Endometrium (tissue), 2 donors: Measurements from ENCODE around the gene SYT11.
"Not testable (repeated sequence)": the region's sequence is repeated elsewhere in the genome, so short reads cannot be mapped to it uniquely, and the experiment has no call there.

Source experiments
- FAIRE-seq: peaks from 2 replicates; lab custom pipeline; 2012; peaks lifted over from hg19 to GRCh38; lab: Jason Lieb, UNC
- donor health status: control.
- donor health status: control.

Gene SYT11, protein sequence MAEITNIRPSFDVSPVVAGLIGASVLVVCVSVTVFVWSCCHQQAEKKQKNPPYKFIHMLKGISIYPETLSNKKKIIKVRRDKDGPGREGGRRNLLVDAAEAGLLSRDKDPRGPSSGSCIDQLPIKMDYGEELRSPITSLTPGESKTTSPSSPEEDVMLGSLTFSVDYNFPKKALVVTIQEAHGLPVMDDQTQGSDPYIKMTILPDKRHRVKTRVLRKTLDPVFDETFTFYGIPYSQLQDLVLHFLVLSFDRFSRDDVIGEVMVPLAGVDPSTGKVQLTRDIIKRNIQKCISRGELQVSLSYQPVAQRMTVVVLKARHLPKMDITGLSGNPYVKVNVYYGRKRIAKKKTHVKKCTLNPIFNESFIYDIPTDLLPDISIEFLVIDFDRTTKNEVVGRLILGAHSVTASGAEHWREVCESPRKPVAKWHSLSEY

DNA sequence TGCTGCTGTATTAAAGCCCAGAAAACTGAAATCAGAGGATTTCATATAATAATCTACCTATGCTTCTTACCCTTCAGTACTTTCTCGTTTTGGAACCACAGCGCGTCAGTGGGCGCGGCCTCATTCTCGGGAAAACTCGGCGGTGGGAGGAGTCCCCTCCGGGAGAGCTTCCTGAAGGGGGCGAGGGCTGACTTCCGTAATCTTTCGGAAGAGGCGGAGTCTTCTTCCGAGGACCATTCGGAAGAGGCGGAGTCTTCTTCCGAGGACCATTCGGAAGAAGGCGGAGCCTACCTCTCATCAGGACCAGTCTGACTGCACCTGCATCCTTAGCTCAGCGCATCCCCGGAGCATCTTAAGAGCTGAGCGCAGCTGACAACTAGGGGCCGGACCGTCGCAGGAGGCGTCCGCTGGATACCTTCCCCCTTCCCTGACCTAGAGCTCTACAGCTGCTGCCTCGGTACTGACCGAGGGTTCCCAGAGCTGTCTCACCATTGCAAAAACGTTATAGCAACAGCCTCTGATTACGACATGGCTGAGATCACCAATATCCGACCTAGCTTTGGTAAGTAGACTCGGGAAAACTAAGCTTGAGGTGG lies at the start of gene SYT11:
Gene SYT11 (plus strand): TSS at position 334 of the 596 bp plus-strand sequence. CDS start 195 bp downstream, at position 529.
- peak; percentile 97 for FAIRE-seq

DNA sequence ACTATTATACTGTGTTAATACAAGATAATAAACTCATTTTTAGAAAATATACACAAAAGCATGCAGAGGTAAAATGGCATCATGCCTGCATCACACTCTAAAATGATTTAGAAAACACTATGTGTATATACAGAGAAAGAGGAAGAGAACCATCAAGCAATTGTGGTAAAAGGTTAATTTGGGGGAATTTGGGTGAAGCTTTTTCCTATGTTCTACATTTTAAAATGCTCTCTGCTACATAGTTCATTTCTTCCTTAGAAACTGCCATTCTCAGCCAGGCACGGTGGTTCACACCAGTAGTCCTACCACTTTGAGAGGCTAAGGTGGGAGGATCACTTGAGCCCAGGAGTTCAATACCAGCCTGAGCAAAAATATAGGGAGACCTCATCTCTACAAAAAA lies 46.5 kb upstream of the SYT11 start:
- FAIRE-seq: no peak

DNA sequence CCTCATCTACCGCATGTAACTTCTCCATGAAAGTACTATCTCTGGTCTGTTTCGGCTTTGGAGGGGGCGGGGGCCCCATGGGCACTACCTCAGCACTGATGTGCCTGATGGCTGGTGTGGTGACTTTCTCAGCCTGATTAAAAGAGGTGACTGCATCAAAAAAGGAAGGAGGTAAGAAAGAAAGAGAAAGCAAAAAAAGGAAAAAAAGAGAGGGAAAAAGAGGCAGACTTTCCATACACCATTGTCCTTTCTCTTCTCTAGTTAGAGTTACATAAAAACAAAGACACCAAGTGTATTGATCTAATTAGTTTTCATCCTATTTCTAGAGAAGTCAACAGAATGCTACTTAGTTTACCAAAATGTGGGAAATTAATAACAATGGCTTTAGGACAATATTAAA lies 45.7 kb upstream of the SYT11 start:
- FAIRE-seq: no peak

DNA sequence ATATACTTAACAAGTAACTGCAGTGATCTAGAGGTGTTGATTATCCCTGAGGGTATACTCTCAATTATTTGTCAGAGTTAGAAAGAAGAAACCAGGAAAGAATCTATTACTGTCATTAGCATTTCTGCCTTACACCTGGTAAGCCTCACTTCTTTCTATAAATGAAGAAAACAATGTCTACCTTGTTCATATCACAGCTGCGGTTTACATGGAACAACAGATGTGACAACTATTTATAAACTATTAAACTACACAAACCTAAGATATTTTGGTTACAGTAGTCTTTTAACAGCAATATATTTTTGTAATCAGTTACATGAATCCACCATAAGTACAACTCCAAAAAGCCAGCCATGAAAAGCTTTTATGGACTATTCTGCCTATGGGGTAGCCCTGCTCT lies 43.0 kb upstream of the SYT11 start:
- no peak for FAIRE-seq

DNA sequence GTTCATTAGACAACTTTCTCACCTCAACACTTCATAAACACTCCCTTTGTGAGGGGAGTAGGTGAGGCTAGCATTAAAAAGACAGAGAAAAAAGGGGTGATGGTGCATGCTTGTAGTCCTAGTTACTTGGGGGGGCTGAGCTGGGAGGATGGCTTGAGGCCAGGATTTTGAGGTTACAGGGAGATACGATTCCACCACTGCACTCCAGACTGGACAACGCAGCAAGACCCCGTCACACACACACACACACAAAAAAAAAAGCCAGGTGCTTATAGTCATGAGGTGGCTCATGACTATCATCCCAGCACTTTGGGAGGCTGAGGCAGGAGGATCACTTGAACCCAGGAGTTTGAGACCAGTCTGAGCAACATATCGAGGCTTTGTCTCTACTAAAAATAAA lies 31.9 kb upstream of the SYT11 start:
- no peak for FAIRE-seq

DNA sequence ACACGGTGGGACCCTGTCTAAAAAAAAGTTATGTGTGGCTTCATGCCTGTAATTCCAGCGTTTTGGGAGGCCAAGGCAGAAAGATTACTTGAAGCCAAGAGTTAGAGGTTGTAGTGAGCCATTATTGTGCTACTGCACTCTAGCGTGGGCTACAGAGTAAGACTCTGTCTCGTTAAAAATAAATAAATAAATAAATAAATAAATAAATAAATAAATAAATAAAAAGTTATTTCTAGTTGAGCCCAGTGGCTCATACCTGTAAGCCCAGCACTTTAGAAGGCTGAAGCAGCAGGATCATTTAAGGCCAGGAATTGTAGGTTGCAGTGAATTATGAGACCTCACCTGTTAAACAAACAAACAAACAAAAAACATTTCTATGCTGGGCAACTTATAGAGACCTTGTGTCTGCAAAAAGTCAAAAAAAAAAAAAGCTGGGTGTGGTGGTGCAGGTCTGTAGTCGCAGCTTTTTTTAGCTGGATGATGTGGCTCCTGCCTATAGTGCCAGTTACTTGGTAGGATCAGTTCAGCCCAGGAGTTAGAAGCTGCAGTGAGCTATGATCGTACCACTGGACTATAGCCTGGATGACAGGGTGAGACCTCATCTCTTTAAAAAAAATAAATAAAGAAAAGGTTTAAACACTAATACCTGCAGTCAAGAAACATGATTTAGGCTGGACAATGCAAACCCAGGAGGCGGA lies 27.9 kb upstream of the SYT11 start:
- no peak for FAIRE-seq

DNA sequence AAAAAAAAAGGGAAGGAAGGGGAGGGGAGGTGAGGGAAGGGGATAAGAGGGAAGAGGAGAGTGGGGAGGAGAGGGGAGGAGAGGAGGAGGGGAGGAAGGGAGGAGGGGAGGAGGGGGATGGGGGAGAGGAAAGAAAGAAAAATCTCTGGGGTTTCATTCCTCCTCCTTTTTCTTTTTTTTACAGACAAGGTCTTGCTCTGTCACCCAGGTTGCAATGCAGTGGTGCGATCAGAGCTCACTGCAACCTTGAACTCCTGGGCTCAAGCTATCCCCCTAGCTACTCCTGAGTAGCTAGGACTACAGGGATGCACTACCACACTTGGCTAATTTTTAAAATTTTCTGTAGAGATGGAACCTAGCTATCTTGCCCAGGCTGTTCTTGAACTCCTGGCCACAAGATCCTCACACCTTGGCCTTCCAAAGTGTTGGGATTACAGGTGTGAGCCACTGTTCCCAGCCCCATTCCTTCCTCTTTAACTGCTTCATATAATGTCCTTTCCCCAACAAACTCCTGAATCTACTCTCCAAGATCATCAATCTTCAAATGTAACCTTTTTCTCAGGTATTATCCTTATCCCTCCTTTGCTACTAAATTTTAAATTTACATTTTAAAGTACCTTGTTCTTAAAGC lies 25.6 kb upstream of the SYT11 start:
- no peak for FAIRE-seq

DNA sequence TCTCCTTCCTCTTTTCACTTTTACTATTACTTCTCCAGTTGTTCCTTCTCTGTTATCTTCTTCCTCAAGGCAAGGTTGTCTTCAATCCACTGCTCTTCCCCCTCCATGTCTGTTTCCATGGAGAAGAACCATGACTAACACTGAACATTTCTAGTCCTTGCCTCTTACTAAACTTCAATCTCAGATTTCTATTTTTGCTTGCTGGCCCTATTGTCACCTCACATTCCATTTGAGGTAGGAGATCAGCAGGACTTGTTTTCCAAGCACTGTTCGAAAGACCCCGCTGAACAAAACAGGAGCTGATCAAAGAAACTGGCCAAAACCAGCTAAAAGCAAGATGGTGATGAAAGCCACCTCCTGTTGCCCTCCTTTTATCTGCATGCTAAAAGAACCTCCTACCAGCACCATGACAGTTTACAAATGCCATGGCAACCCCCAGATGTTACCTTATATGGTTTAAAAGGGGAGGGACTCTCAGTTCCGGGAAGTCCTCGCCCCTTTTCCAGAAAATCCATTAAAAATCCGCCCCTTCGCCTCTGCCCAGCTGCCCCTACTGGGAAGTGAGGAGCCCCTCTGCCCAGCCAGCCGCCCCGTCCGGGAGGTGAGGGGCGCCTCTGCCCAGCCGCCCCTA lies 25.0 kb upstream of the SYT11 start:
- no peak for FAIRE-seq

DNA sequence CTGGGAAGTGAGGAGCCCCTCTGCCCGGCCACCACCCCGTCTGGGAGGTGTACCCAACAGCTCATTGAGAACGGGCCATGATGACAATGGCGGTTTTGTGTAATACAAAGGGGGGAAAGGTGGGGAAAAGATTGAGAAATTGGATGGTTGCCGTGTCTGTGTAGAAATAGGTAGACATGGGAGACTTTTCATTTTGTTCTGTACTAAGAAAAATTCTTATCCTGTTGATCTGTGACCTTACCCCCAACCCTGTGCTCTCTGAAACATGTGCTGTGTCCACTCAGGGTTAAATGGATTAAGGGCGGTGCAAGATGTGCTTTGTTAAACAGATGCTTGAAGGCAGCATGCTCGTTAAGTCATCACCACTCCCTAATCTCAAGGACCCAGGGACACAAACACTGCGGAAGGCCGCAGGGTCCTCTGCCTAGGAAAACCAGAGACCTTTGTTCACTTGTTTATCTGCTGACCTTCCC lies 24.4 kb upstream of the SYT11 start:
- not testable (repeated sequence) for FAIRE-seq

DNA sequence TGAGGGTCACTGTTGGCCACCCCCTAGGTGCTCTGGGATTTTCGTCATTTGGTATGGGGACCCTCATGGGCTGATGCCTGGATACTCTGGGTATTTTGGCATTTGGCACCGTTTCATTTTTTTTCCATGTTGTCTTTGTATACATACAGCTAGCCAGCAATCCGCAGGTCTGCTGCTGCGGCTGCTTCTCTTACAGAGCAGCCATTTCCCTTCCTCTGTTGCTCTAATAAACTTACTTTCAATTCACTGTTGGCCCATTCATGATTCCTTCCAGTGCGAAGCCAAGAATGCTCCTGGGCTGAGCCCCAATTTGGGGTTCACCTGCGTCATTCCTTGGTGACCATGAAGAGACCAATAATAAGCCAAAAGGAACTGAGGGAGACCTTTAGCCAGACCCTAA lies 23.8 kb upstream of the SYT11 start:
- FAIRE-seq: no peak

DNA sequence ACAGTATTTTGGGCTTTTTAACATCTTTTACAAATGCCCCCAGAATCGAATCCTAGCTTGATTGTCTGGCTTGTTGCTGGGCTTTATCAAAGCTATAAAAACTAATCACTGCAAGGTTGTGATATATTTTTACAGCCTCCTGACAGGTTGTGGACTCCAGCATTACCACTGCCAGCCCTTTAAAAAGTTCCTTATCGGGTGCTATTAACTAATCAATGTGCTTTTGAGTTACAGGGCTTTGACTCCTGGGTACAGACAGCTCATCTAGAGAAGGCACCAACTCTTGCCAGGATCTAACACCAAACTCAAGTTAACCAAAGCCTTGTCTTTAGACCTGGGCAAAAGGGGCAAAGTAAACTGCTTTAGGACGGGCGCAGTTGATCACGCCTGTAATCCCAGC lies 19.0 kb upstream of the SYT11 start:
- FAIRE-seq: no peak

DNA sequence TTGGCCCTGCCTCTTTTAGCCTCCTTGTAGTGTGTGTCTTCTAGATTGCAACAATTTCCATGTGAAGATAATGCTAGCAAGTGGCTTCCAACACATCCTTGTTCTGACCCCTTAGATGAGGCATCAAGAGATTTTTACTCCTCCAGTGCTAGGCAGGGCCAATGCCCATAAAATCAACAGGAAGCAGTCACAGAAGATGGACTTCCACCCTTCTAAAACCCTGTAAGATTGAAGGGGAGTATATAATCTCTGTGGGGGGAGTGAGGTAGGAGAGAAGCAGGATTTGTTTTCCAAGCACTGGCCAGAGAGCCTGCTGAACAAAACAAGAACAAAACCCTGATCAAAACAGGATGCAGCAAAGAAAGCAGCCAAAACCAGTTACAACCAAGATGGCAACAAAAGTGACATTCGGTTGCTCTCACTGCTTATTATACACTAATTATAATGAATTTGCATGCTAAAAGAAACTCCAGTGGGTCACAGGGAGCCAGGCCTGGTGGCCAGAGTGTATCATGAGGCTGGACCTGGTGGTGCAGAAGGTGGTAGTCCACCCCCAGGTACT lies 14.4 kb upstream of the SYT11 start:
- FAIRE-seq: no peak

DNA sequence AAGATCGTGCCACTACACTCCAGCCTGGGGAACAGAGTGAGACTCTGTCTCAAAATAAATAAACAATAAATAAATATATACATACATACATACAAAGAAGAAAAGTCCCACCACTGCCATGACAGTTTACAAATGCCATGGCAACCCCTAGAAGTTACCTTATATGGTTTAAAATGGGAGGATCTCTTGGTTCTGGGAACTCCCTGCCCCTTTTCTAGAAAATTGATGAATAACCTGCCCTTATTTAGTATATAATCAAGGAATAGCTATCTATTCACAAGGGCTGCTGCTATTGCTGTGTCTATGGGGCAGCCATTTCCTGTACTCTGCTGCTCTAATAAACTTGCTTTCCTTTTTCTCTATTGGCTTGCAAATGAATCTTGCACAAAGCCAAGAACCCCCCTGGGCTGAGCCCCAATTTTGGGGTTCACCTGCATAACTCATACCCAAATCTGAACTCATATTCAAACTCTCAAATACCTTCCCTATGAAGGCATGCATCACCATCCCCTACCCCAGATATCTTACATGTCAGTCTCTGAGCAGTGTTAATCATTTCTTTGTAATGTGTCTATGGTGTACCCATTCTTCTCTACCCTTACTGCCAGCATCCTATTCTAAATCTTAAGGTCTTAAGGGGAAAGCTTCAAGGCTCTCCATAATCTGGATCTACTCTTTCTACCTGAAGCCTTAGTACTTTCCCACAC lies 11.4 kb upstream of the SYT11 start:
- FAIRE-seq: no peak

DNA sequence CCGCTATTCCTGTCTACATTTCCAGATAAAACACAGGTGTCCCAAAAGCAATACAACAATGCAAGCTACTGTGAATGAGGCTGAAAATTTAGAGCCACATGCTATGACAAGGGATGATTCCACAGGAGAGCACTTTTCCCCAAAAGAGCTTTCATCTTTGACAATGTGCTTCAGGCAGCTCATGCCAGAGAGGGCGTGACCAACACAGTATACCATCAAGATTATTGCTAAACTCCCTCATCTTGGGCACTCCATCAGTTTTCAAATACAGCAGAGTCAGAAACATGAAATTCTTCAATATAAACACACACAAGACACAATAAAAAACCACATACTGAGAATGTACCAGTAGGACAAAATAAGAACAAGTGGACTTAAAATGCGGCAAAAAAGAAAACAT lies 9.0 kb upstream of the SYT11 start:
- no peak for FAIRE-seq

DNA sequence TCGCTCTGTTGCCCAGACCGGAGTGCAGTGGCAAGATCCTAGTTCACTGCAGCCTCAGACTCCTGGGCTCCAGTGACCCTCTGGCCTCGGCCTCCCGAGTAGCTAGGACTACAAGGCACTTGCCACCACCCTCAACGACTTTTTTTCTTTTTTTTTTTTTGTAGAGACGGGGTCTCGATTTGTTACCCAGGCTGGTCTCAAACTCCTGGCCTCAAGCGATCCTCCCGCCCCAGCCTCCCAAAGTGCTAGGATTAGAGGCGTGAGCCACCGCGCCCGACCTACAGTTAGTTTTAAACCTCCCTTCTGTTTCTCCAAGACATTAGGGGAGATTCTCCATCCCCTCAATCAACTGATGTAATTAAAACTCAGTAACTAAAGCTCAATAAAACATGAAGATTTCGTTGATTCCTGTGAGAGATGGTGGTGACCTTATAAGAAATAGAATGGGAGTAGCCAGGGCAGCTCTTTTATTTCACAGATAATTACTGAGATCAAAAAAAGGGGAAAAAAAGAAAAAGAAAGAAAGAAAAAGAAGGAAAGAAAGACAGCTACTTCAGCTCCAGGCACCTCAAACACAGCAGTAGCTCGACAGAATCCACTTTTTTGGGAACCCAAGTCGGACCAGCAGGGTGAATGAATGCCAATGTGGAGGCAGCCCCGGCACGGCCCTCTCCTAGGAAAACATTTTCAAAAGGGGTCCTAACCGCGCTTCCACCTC lies 3.0 kb upstream of the SYT11 start:
- FAIRE-seq: no peak

DNA sequence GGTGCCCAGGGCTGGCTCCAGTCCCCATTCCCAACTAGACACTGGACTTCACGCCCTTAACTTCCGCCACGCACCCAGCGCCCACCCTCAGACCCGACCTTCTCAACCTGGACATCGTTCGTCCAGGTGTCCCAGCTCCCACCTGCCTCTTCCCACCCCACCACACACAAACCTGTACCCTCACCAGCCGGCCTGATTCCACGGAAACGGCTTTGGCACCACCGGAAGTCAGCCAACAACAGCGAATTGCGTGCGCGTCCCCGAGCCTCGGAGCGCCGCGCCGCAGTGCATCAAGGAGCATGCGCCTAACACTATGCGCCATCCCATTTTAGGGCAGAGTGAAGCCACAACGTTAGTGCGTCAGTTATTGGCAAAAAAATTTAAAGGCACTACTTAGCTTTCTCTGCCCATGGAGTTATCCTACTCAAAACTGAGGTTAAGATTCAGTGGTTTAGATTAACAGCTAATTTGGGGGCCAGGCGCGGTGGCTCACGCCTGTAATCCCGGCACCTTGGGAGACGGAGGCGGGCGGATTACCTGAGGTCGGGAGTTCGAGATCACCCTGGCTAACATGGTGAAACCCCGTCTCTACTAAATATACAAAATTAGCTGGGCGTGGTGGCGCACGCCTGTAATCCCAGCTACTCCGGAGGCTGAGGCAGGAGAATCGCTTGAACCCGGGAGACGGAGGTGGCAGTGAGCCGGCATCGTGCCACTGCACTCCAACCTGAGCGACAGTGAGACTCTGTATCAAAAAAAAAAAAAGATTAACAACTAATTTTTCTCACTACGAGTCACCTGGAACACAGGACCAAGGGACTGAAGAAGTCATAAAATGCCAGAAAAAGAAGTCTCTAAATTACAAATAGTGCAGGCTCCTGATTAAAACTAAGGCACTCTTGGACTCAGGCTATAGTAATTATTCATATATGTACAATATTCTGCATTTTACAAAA lies 2.1 kb upstream of the SYT11 start, which contains the start of gene GON4L:
Gene GON4L (minus strand): TSS at position 240 of the 956 bp plus-strand sequence. CDS start 3,434 bp downstream, outside the sequence.
- FAIRE-seq: peak; percentile 18

DNA sequence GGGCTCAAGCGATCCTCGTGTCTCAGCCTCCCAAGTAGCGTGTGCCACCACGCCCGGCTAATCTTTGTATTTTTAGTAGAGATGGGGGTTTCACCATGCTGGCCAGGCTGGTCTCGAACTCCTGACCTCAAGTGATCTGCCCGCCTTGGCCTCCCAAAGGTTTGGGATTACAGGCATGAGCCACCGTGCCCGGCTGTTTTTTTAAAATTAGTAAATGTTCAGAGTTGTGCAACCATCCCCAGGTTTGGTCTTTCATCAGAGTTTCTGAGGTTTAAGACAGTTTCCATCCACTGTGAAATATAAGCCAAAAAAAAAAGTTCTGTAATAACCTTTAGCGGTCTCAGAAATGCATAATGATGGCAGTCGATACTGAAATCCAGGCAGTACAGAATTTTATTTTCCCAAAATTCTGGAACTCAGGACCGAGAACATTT lies 550 bp upstream of the SYT11 start:
- no peak for FAIRE-seq

DNA sequence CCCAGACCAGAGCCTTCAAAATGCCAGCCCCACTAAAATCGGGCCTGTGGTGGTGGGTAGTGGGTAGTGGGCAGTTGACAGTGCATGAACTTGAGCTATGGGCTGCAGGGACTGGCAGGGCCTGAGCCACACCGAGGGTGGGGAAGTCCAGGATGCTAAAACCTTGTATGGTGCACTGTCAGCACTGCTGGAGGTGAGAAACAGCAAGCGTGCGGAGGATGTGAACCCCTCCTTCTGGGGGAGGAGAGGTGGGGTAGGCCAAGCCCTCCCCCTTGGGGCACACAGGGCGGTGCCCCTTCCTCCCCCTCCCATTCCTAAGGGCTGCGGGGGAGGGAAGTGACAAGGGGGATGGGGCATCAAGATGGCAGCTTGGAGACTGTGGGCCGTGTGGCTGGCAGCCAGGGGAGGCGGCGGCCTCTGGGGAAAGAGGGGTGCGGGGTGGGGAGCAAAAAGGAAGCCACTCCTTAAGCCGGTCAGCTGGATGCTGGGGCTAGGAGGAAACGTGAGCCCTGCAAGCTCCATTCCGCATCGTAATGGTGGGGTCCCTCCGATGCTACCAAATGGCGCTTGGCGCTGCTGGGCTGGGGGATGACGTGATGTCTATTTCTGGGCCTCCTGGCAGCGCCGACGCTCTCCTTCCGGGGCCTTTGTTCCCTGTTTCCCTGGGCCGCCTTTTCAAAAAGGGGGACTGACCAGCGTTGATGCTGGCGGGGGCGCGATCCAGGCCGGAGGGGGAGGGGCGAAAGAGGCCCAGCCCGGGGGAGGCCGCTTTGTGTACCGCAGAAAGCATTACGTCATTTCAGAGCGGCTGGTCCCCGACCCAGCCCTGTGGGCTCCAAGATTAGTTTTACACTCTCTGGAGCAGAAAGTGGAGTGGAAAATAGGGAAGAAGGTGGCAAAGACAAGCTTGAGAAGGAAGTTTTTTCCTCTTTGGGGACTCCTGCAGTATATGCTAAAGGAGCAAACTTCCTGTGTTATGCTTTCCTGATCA lies 809 bp downstream of the SYT11 start:
- FAIRE-seq: no peak
